GM19468 (cell line): Measurements from ENCODE around the gene HPCAL4.

Experiments
- ATAC-seq: cut with Tn5 transposase; IDR thresholded peaks from one replicate; pipeline ENCODE4 v1.9.1; 2021; ENCODE audit warnings: mild to moderate bottlenecking, moderate library complexity, moderate number of reproducible peaks; ENCODE audit not compliant: unreplicated experiment; ENCODE audit errors: extremely low read depth

HPCAL4 gene

GRCh38 chr1:39679821-39680220 is 11.4 kb downstream of the HPCAL4 start:
- ATAC-seq: no peak

- ATAC-seq: no peak
Measured at GRCh38 chr1:39678889-39679288, 12.3 kb downstream of the HPCAL4 start.

GRCh38 chr1:39677645-39678044 is 13.6 kb downstream of the HPCAL4 start:
- no peak for ATAC-seq

- no peak for ATAC-seq
Measured at GRCh38 chr1:39676948-39677548, 14.2 kb downstream of the HPCAL4 start.

- ATAC-seq: no peak
Measured at GRCh38 chr1:39675220-39675619, 16.0 kb downstream of the HPCAL4 start.

GRCh38 chr1:39673215-39673614 is 18.0 kb downstream of the HPCAL4 start:
- no peak for ATAC-seq

GRCh38 chr1:39672551-39672947 is 18.7 kb downstream of the HPCAL4 start:
- ATAC-seq: no peak

GRCh38 chr1:39671793-39672550 is 19.3 kb downstream of the HPCAL4 start, which contains the start of gene NT5C1A:
Gene NT5C1A (minus strand): TSS chr1:39672107. CDS start chr1:39672038, 69 bp downstream.
- ATAC-seq: no peak

GRCh38 chr1:39671433-39671792 is 19.8 kb downstream of the HPCAL4 start:
- no peak for ATAC-seq

GRCh38 chr1:39670689-39671088 is 20.5 kb downstream of the HPCAL4 start:
- no peak for ATAC-seq

- no peak for ATAC-seq
Measured at GRCh38 chr1:39668894-39669293, 22.3 kb downstream of the HPCAL4 start.

- ATAC-seq: no peak
Measured at GRCh38 chr1:39668111-39668510, 23.1 kb downstream of the HPCAL4 start.

GRCh38 chr1:39666772-39667171 is 24.5 kb downstream of the HPCAL4 start:
- ATAC-seq: peak; percentile 46

- ATAC-seq: no peak
Measured at GRCh38 chr1:39663559-39663958, 27.7 kb downstream of the HPCAL4 start.

- no peak for ATAC-seq
Measured at GRCh38 chr1:39662861-39663260, 28.4 kb downstream of the HPCAL4 start.

- no peak for ATAC-seq
Measured at GRCh38 chr1:39659538-39659937, 31.7 kb downstream of the HPCAL4 start.

- no peak for ATAC-seq
Measured at GRCh38 chr1:39659110-39659509, 32.1 kb downstream of the HPCAL4 start.

- ATAC-seq: no peak
Measured at GRCh38 chr1:39657923-39658485, 33.2 kb downstream of the HPCAL4 start.

- no peak for ATAC-seq
Measured at GRCh38 chr1:39657402-39657801, 33.8 kb downstream of the HPCAL4 start.

- no peak for ATAC-seq
Measured at GRCh38 chr1:39656391-39656790, 34.8 kb downstream of the HPCAL4 start.

- ATAC-seq: no peak
Measured at GRCh38 chr1:39655578-39656268, 35.5 kb downstream of the HPCAL4 start.
